ENCODE measurements around the gene ZNF488.

DNA sequence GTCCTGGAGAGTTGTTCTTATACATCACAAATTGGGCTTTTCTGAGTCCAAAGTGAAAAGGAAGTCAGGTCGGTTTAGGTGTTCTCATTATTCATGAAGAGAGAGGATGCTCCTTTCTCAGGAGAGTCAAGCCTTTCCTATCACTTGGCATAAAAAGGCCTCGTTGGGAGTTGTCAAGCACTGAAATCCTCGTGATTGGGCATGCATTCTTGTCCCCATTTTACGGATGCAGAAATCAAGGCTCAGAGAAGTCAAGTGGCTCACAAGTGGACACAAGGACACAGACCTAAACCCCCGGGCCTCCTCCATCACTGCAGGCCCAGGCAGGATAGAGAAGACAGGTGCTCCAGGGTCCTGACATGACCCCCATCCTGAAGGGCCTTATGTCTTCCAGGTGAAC lies 27.4 kb downstream of the ZNF488 start:
- TF ChIP-seq, protein P1, sequence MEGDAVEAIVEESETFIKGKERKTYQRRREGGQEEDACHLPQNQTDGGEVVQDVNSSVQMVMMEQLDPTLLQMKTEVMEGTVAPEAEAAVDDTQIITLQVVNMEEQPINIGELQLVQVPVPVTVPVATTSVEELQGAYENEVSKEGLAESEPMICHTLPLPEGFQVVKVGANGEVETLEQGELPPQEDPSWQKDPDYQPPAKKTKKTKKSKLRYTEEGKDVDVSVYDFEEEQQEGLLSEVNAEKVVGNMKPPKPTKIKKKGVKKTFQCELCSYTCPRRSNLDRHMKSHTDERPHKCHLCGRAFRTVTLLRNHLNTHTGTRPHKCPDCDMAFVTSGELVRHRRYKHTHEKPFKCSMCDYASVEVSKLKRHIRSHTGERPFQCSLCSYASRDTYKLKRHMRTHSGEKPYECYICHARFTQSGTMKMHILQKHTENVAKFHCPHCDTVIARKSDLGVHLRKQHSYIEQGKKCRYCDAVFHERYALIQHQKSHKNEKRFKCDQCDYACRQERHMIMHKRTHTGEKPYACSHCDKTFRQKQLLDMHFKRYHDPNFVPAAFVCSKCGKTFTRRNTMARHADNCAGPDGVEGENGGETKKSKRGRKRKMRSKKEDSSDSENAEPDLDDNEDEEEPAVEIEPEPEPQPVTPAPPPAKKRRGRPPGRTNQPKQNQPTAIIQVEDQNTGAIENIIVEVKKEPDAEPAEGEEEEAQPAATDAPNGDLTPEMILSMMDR (IDR thresholded peaks at IDR 0.05): no peak
- TF ChIP-seq EZH2 (IDR thresholded peaks at IDR 0.05; ENCODE audit: borderline replicate concordance, insufficient read depth, low read depth, low read length, poor library complexity, severe bottlenecking): no peak

All from B cell (primary cell).